HCT116 (cell line): Measurements from ENCODE around the gene AATF.

Source experiments
- EGR1 ChIP-seq: IDR thresholded peaks from 2 replicates; pipeline ENCODE4 v1.6.1; 2012; ENCODE audit warnings: low read depth
- EZH2 ChIP-seq: fragments of 200-600 bp; sonication (generic); IDR thresholded peaks from 2 replicates; pipeline ENCODE4 v1.6.1; 2017; ENCODE audit warnings: antibody characterized with exemption, mixed run types
- JUND ChIP-seq: IDR thresholded peaks from 2 replicates; pipeline ENCODE4 v1.6.1; 2012
- POLR2A ChIP-seq: IDR thresholded peaks from 2 replicates; pipeline ENCODE4 v1.7.0; 2011; ENCODE audit warnings: borderline replicate concordance; ENCODE audit not compliant: insufficient read depth, insufficient read length; ENCODE audit errors: extremely low read depth
- POLR2AphosphoS5 ChIP-seq: IDR thresholded peaks from 2 replicates; pipeline ENCODE4 v1.6.1; 2011; ENCODE audit warnings: mild to moderate bottlenecking, low read depth, low read length, moderate library complexity
- RAD21 ChIP-seq: IDR thresholded peaks from 2 replicates; pipeline ENCODE4 v1.6.1; 2012; ENCODE audit warnings: low read depth, mild to moderate bottlenecking
- SRF ChIP-seq: IDR thresholded peaks from 2 replicates; pipeline ENCODE4 v1.6.1; 2012; ENCODE audit warnings: low read depth
- TCF7L2 ChIP-seq: IDR thresholded peaks from 2 replicates; pipeline ENCODE4 v1.7.0; 2011; ENCODE audit warnings: borderline replicate concordance, inconsistent platforms; ENCODE audit not compliant: insufficient read depth, insufficient read length; ENCODE audit errors: extremely low read depth
- ZNF274 ChIP-seq: fragments of 200-500 bp; sonication (Bioruptor generic); IDR thresholded peaks from 2 replicates; pipeline ENCODE4 v1.6.1; 2014; ENCODE audit warnings: mild to moderate bottlenecking, low read depth, low read length, inconsistent platforms
- TF ChIP-seq, protein P1 (sequence below), 3 experiments: fragments of 200-600 bp in 1 of 3; sonication (generic) in 1 of 3; IDR thresholded peaks in 2 of 3; conservative IDR thresholded peaks in 1 of 3; 2 replicates each; pipeline ENCODE4 v1.5.1; 2012 to 2017; ENCODE audit warnings: low read depth in 2 of 3, low read length in 2 of 3, antibody characterized with exemption in 1 of 3, borderline replicate concordance in 1 of 3, control low read depth in 1 of 3, mild to moderate bottlenecking in 1 of 3, mixed read lengths in 1 of 3, mixed run types in 1 of 3, moderate library complexity in 1 of 3; ENCODE audit not compliant: insufficient read depth in 1 of 3
- TF ChIP-seq, protein P2 (sequence below): IDR thresholded peaks from 2 replicates; pipeline ENCODE4 v1.6.1; 2012
- TF ChIP-seq, protein P3 (sequence below): IDR thresholded peaks from 2 replicates; pipeline ENCODE4 v1.6.1; 2012
- TF ChIP-seq, protein P4 (sequence below): IDR thresholded peaks from 2 replicates; pipeline ENCODE4 v1.6.1; 2012; ENCODE audit warnings: low read depth

DNA sequence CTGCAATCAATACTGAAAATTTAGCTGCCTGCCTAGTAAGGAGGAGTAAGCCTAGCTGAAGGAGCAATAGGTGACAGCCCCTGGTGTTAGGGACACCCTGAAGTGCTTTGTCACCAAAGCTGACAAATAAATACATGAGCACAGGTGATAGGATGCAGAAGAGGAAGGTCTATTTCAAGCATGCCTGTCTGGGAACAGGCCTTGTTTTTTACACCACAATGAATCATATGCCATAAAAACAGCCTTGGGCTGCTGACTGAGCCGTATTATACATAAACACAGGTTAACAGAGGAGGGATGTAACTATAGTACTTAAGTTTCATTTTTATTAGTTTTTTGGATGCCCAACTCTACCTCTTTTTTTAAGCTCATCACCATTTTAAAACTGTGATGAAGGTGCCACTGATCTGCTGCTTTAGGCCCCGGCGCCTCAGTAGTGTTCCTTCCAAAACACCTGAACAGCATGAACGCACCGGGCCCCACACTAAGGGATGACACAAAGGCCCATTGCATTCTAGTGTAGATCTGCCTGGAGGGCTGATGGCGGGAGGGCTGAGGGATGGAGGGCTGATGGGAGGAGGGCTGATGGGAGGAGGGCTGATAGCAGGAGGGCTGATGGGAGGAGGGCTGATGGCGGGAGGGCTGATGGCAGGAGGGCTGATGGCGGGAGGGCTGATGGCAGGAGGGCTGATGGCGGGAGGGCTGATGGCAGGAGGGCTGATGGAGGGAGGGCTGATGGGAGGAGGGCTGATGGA lies 150.3 kb downstream of the AATF start:
- TF ChIP-seq EZH2 (no peak), POLR2AphosphoS5 (no peak), JUND (no peak), POLR2A (no peak), SRF (no peak), ZNF274 (no peak), TCF7L2 (no peak), EGR1 (no peak), RAD21 (no peak)
- TF ChIP-seq, protein P1, sequence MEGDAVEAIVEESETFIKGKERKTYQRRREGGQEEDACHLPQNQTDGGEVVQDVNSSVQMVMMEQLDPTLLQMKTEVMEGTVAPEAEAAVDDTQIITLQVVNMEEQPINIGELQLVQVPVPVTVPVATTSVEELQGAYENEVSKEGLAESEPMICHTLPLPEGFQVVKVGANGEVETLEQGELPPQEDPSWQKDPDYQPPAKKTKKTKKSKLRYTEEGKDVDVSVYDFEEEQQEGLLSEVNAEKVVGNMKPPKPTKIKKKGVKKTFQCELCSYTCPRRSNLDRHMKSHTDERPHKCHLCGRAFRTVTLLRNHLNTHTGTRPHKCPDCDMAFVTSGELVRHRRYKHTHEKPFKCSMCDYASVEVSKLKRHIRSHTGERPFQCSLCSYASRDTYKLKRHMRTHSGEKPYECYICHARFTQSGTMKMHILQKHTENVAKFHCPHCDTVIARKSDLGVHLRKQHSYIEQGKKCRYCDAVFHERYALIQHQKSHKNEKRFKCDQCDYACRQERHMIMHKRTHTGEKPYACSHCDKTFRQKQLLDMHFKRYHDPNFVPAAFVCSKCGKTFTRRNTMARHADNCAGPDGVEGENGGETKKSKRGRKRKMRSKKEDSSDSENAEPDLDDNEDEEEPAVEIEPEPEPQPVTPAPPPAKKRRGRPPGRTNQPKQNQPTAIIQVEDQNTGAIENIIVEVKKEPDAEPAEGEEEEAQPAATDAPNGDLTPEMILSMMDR (IDR thresholded peaks at IDR 0.05 in 2 of 3, conservative IDR thresholded peaks at IDR 0.05 in 1 of 3; ENCODE audit: borderline replicate concordance in 1 of 3, insufficient read depth in 1 of 3, low read depth in 2 of 3, low read length in 2 of 3) = no peak
- TF ChIP-seq, protein P2, sequence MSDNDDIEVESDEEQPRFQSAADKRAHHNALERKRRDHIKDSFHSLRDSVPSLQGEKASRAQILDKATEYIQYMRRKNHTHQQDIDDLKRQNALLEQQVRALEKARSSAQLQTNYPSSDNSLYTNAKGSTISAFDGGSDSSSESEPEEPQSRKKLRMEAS = no peak
- TF ChIP-seq, protein P3, sequence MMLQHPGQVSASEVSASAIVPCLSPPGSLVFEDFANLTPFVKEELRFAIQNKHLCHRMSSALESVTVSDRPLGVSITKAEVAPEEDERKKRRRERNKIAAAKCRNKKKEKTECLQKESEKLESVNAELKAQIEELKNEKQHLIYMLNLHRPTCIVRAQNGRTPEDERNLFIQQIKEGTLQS = no peak
- TF ChIP-seq, protein P4, sequence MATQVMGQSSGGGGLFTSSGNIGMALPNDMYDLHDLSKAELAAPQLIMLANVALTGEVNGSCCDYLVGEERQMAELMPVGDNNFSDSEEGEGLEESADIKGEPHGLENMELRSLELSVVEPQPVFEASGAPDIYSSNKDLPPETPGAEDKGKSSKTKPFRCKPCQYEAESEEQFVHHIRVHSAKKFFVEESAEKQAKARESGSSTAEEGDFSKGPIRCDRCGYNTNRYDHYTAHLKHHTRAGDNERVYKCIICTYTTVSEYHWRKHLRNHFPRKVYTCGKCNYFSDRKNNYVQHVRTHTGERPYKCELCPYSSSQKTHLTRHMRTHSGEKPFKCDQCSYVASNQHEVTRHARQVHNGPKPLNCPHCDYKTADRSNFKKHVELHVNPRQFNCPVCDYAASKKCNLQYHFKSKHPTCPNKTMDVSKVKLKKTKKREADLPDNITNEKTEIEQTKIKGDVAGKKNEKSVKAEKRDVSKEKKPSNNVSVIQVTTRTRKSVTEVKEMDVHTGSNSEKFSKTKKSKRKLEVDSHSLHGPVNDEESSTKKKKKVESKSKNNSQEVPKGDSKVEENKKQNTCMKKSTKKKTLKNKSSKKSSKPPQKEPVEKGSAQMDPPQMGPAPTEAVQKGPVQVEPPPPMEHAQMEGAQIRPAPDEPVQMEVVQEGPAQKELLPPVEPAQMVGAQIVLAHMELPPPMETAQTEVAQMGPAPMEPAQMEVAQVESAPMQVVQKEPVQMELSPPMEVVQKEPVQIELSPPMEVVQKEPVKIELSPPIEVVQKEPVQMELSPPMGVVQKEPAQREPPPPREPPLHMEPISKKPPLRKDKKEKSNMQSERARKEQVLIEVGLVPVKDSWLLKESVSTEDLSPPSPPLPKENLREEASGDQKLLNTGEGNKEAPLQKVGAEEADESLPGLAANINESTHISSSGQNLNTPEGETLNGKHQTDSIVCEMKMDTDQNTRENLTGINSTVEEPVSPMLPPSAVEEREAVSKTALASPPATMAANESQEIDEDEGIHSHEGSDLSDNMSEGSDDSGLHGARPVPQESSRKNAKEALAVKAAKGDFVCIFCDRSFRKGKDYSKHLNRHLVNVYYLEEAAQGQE = no peak
